ENCODE measurements around the gene KRTAP5-9.
"Not testable (repeated sequence)": the region's sequence is repeated elsewhere in the genome, so short reads cannot be mapped to it uniquely, and the experiment has no call there.

Gene KRTAP5-9

GRCh38 chr11:71582969-71583368 lies 34.7 kb downstream of the KRTAP5-9 start:
- DNase-seq (ENCODE audit: low read depth, low spot score): not testable (repeated sequence)

DNA sequence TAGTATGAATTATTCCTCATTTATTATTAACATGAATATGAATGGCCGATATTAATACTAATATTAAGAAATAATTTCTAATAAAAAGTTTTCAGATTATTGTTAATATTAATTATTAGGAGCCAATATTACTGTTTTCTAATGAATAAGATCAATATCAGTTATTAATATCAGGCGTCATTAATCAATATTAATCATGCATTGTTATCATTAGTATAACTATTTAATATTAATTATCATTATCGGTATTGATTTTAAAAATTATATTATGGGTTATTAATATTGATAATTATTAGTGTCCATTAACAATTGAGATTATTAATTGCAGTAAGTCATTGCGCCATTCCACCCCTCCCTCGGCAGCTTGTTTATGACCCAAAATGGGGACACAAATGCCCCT lies 37.5 kb downstream of the KRTAP5-9 start:
- not testable (repeated sequence) for DNase-seq (ENCODE audit: low read depth, low spot score)

- not testable (repeated sequence) for DNase-seq (ENCODE audit: low read depth, low spot score)
These were observed 40.1 kb downstream of the KRTAP5-9 start for GRCh38 chr11:71588314-71588713.

DNA sequence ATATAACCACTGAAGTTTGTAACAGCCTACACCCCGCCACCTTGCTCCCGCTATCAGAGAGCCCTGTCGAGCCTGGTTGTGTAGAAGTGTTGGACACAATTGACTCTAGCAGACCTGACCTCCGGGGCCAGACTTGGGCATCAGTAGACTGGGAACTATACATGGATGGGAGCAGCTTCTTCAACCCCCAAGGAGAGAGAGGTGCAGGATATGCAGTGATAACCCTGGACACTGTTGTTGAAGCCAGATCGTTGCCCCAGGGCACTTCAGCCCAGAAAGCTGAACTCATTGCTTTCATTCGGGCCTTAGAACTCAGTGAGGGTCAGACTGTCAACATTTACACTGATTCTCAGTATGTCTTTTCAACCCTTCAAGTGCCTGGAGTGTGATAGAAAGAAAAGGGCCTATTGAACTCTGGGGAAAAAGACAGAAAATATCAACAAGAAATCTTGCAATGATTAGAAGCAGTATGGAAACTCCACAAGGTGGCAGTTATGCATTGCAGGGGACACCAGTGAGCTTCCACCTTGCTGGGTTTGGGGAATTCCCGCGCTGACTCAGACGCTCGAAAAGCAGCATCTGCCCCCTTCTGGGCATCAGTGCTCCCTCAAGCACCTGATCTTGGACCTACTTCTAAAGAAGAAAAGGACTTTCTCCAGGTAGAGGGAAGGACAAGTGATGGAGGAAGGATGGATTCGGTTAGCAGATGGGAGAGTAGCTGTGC lies 40.8 kb downstream of the KRTAP5-9 start:
- not testable (repeated sequence) for DNase-seq (ENCODE audit: low read depth, low spot score)

GRCh38 chr11:71589546-71589920 lies 41.3 kb downstream of the KRTAP5-9 start:
- not testable (repeated sequence) for DNase-seq (ENCODE audit: low read depth, low spot score)

Data from activated CD4-positive, CD25-positive, alpha-beta regulatory T cell treated with anti-CD3 and anti-CD28 coated beads, Interleukin-2, amount 50 U/mL, for 16 hours (primary cell).